Activated CD4-positive, alpha-beta T cell treated with anti-CD3 and anti-CD28 coated beads for 1 hour (primary cell): ENCODE data around the gene PDE2A.

Experiments
- DNase-seq: peaks from one replicate; pipeline ENCODE4 v3.0.0-alpha.2; 2020

Gene PDE2A

GRCh38 chr11:72534371-72535193, 139.6 kb downstream of the PDE2A start:
- no peak for DNase-seq

- DNase-seq = no peak
These were observed 145.2 kb downstream of the PDE2A start for GRCh38 chr11:72529068-72529467.

- no peak for DNase-seq
These were observed 146.1 kb downstream of the PDE2A start for GRCh38 chr11:72528121-72528520.
